Vagina (tissue), 2 donors: ENCODE results near the gene ITGB7.

ENCODE experiments used
- CTCF ChIP-seq, 3 experiments: fragments of 450-650 bp in 2 of 3; fragments of 200-600 bp in 1 of 3; sonication (generic) in 1 of 3; IDR thresholded peaks; one replicate each; pipeline ENCODE4 v1.5.1; 2017 to 2019; ENCODE audit warnings: antibody characterized with exemption in 3 of 3, mild to moderate bottlenecking in 2 of 3, moderate library complexity in 2 of 3
- POLR2AphosphoS5 ChIP-seq, 2 donors: sonication (generic); formaldehyde crosslinking; IDR thresholded peaks; one replicate each; pipeline ENCODE4 v1.9.0; 2017; ENCODE audit warnings: antibody characterized with exemption in 2 of 2, mild to moderate bottlenecking in 2 of 2, low read depth in 1 of 2; ENCODE audit not compliant: insufficient read depth in 1 of 2

- TF ChIP-seq POLR2AphosphoS5 (IDR thresholded peaks at IDR 0.05; ENCODE audit: insufficient read depth in 1 of 2, low read depth in 1 of 2) (no peak), CTCF (IDR thresholded peaks at IDR 0.05) (no peak)
Observed at GRCh38 chr12:53227836-53228235, 20.8 kb upstream of the ITGB7 start.
